Cerebellar nuclear complex (tissue), 1 donor: ENCODE results near the gene LMCD1.

Source experiments
- DNase-seq, 2 experiments: peaks; one replicate each; lab custom pipeline; 2025; lab: John Stamatoyannopoulos, UW

LMCD1 gene

DNA sequence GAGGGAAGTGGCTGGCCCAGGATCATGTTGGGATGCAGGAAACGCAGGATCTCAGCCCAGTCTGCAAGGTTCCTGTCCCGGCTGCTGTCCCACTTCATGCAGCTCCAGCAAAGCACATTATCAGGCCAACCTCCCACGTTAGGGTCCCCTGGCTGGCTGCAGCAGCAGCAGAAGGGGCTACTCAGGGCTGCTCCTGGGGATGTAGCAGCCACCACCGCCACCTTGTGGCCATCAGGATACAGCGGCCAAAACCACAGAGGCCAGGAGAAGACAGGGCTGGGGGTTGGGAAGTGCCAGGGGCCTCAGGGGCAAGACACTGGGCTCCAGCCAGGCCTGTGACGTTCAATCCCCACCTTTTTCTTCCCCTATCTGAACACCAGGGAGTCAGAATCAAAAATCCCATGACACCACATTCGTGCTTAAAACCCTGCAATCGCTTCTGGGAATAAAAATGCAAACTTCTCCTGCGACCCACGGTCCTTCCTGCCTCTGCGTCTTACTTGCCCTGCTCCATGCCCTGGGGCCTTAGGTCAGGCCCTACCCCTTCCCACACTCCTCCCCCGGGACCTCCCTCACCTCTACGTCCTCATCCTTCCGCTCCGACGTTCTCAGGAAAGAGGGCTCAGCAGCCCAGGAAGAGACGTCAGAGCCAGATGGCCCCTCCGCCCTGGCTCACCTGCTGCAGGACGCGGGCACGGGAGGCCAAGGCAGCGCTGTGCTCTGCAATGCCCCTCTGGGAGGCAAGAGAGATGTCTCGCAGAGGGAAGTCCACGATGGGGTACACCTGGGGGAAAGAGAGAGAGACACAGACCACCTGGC lies 121.5 kb downstream of the LMCD1 start:
- no peak for DNase-seq

DNA sequence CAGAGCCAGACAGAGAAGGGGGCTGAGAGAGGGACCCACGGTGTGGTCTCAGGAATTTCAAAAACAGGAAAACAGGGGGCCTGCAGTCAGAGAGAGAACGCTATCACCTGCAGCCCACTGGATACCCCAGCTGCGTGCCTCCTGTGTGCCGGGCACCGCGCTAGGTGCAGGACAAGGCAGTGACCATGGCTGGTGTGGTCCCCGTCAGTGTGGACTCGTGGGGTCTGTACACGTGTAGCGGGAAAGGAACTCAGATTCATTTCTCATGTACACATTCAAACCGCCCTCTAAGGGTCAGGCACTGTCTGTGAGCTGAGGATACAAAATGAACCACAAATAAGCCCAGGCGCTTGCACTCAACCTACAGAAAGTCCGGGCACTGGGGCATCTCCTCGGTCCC lies 122.1 kb downstream of the LMCD1 start:
- DNase-seq, result no peak
